Activated CD8-positive, alpha-beta T cell treated with anti-CD3 and anti-CD28 coated beads, Interleukin-2, amount 10 ng/mL, durations not matched to agents 7 days and 5 days (primary cell): Measurements from ENCODE around the gene SYNPO. TPM values are rescaled to one million over a fixed set of nuclear protein-coding genes. Genes with fewer than 3 reads are reported as not detected.

Experiments
- ATAC-seq: fragments of 150-1000 bp; cut with Tn5 transposase; one replicate; pipeline ENCODE4 v1.10.0; 2021; ENCODE audit warnings: moderate library complexity
- CTCF ChIA-PET: fragments of 350-600 bp; sonication (Branson Sonifier 250); formaldehyde crosslinking; loops from one replicate; lab custom pipeline; 2021; ENCODE audit warnings: antibody characterized with exemption; lab: Charles Lee
- POLR2A ChIA-PET: fragments of 350-600 bp; sonication (Branson Sonifier 250); formaldehyde crosslinking; loops from one replicate; lab custom pipeline; 2021; ENCODE audit warnings: antibody characterized with exemption; lab: Charles Lee
- DNase-seq: peaks from one replicate; pipeline ENCODE4 v3.0.0-alpha.2; 2020
- H3K27ac Mint-ChIP-seq: one replicate; pipeline ENCODE4 v1.8.0; 2021; ENCODE audit warnings: mild to moderate bottlenecking, mixed read lengths
- H3K27me3 Mint-ChIP-seq: one replicate; pipeline ENCODE4 v1.8.0; 2021; ENCODE audit warnings: low read depth, mixed read lengths
- H3K36me3 Mint-ChIP-seq: one replicate; pipeline ENCODE4 v1.8.0; 2021; ENCODE audit warnings: low read depth, mixed read lengths
- H3K4me1 Mint-ChIP-seq: one replicate; pipeline ENCODE4 v1.8.0; 2021; ENCODE audit warnings: low read depth, mixed read lengths
- H3K4me3 Mint-ChIP-seq: one replicate; pipeline ENCODE4 v1.8.0; 2021; ENCODE audit warnings: mild to moderate bottlenecking, mixed read lengths
- H3K9me3 Mint-ChIP-seq: one replicate; pipeline ENCODE4 v1.8.0; 2022; ENCODE audit warnings: mixed read lengths; ENCODE audit not compliant: insufficient read depth
- total RNA-seq, 2 experiments: library from RNA; stranded (reverse); gene quantifications; one replicate each; pipeline ENCODE4 v1.2.3, GENCODE V29; 2021

The SYNPO gene, protein sequence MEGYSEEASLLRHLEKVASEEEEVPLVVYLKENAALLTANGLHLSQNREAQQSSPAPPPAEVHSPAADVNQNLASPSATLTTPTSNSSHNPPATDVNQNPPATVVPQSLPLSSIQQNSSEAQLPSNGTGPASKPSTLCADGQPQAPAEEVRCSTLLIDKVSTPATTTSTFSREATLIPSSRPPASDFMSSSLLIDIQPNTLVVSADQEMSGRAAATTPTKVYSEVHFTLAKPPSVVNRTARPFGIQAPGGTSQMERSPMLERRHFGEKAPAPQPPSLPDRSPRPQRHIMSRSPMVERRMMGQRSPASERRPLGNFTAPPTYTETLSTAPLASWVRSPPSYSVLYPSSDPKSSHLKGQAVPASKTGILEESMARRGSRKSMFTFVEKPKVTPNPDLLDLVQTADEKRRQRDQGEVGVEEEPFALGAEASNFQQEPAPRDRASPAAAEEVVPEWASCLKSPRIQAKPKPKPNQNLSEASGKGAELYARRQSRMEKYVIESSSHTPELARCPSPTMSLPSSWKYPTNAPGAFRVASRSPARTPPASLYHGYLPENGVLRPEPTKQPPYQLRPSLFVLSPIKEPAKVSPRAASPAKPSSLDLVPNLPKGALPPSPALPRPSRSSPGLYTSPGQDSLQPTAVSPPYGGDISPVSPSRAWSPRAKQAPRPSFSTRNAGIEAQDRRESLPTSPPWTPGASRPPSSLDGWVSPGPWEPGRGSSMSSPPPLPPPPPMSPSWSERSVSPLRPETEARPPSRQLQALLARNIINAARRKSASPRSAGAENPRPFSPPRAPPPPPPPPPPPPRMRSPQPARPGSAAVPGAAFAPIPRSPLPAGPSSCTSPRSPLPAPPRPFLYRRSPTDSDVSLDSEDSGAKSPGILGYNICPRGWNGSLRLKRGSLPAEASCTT
- total RNA-seq = under 1 TPM in 1 of 2 experiments, not detected in 1; 0.10 TPM

DNA sequence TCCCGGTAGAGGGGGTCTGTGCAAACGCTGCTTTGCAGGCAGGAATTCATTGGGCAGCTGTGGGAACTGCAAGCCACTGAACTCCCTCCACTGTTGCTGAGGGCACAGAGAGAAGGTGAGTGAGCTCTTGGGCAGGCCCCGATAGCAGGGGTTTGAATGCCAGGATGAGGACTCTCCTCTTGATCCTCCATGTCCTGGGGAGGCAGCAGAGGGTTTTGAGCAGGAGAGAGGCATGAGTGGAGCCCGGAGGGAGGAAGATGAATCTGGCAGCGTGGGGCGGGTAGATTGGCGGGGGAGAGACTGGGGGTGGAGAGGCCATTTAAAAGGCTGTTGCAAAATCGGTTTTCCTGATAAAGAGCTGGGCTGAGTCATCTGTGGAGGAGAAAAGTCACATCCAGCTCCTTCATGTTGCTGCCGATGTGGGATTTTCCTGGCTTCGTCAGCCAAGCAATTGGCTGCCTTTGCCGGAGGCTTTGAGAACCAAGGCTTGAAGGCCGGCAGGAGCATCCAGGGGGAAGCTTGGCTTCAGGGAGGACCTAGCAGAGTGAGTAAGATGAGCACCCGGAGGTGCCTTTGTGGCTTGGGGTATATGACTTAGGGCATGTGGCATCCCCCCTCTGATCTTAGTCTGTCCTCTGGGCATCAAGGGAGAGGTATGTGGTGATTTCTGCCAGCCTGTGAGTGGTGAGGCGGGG is at the start of gene SYNPO:
Gene SYNPO, plus strand, starts transcription at position 350 of the 695 bp plus-strand sequence. CDS start 7,616 bp downstream, outside the sequence.
- Mint-ChIP-seq H3K27ac (no peak within 1 kb of the TSS), H3K4me3 (no peak within 1 kb of the TSS), H3K27me3 (peaks cover 14% of the 10 kb centered on the region), H3K9me3 (no peaks in the 10 kb centered on the region), H3K4me1 (no peaks in the 10 kb centered on the region), H3K36me3 (no peaks in the 10 kb centered on the region)
- DNase-seq = no peak
- ATAC-seq = no peak
- ChIA-PET POLR2A (no interaction called here), CTCF (no interaction called here)

DNA sequence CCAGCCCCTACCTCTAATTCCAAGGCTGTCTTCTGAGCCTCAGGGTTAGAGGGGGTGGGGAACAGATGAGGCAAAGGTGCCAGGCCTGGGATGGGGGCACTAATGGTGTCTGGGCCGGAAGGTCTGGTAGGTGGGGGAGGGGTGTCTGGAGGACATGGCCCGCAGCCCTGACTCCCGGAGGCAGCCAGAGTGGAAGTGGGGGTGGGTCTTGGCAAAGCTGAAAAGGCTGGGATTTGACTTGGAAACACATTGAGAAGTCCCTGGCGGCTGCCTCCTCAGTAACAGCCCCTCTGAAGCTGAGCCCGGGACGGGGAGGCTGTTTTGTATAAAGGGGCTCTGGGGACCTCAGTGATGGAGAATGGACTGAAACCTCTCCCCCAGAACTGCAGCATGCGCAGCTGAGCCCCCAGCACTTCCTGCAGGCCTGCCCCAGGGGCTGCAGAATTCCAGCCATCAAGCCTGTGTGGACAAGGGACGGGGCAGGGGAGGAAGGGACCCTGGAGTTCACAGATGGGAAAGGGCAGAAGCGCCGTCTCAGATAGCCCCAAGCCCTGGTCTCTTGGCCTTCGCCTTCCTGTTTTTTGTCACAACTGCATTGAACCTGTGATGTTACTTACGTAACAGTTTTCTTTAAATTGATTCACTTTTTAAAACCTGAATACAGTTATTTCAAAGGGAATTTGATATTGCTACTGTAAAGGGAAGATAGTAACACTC is 49.3 kb upstream of the SYNPO start:
- H3K9me3 Mint-ChIP-seq = no peaks in the 10 kb centered on the region
- DNase-seq (no peak), ATAC-seq (no peak)
- H3K4me1 Mint-ChIP-seq = no peaks in the 10 kb centered on the region
- CTCF ChIA-PET = no interaction called here
- POLR2A ChIA-PET = no interaction called here
- no peak overlapping the region for H3K27ac Mint-ChIP-seq
- H3K27me3 Mint-ChIP-seq = no peaks in the 10 kb centered on the region
- no peaks in the 10 kb centered on the region for H3K36me3 Mint-ChIP-seq
- H3K4me3 Mint-ChIP-seq = no peak overlapping the region

DNA sequence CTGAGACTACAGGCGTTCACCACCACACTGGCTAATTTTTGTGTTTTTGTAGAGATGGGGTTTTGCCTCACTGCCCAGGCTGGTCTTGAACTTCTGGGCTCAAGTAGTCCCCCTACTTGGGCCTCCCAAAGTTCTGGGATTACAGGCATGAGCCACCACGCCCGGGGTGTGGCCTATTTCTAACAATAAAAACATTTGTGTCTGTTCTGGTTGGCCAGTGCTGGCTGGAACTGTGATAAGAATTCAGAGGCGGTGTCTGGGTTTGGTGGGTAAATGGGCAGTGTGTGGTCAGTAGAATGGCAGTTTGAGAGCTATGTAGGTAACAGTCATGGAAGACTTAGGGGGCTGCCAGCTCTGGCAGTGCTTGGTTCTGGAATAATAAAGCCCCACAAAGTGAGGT is 46.9 kb upstream of the SYNPO start:
- ATAC-seq (no peak), DNase-seq (no peak)
- no peak overlapping the region for H3K4me3 Mint-ChIP-seq
- no peak overlapping the region for H3K27ac Mint-ChIP-seq
- H3K4me1 Mint-ChIP-seq = no peaks in the 10 kb centered on the region
- H3K27me3 Mint-ChIP-seq = no peaks in the 10 kb centered on the region
- ChIA-PET CTCF (no interaction called here), POLR2A (no interaction called here)
- no peaks in the 10 kb centered on the region for H3K9me3 Mint-ChIP-seq
- no peaks in the 10 kb centered on the region for H3K36me3 Mint-ChIP-seq

DNA sequence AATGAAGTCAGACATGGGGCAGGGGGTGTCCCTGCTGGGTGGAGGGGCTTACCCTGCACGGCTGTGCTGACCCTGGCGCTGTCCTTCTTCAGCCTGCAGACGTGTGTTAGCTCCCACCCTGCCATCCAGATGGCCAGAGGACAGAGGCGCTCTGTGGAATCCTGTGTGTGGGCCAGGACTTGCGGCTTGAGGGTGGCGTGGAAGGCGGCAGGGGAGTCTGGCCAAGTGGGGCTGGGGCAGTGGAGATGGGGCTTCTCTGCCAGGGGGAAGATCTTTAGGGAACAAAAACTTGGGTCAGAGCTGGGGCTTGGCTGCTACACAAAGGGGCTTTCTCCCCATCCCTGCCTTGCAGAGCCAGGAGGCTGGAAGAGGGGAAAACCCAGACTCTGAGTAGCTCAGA is 46.5 kb upstream of the SYNPO start:
- ATAC-seq (no peak), DNase-seq (no peak)
- Mint-ChIP-seq H3K4me3 (no peak overlapping the region), H3K27me3 (no peaks in the 10 kb centered on the region), H3K36me3 (no peaks in the 10 kb centered on the region), H3K27ac (no peak overlapping the region), H3K9me3 (no peaks in the 10 kb centered on the region), H3K4me1 (no peaks in the 10 kb centered on the region)
- ChIA-PET POLR2A (no interaction called here), CTCF (no interaction called here)

DNA sequence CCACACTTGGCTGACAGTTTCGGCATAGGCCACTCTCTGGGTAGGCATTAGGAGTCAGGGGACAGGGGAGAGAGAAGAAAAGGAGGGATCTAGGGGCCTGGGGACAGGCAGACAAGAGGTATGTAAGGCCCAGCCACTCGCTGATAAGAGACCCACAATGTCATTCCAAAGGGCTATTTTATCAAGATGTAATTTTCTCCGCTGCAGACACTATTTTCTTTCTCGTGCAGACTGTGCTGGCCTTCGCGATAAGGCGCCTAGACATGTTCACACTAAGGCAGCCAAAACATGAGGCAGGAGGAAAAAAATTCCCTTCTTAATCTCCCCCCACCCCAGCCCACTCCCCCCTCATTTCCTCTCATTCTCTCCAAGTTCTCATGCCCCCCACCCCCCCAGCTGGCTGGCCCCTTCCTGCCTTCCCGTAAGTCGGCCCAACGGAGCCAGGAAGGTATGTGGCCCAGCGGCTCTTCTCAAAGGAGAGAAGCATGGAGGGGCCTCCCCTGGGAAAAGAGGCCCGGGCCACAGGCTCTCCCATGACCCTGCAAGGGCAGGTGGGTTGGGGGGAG is 44.9 kb upstream of the SYNPO start:
- CTCF ChIA-PET = no interaction called here
- no peak overlapping the region for H3K27ac Mint-ChIP-seq

DNA sequence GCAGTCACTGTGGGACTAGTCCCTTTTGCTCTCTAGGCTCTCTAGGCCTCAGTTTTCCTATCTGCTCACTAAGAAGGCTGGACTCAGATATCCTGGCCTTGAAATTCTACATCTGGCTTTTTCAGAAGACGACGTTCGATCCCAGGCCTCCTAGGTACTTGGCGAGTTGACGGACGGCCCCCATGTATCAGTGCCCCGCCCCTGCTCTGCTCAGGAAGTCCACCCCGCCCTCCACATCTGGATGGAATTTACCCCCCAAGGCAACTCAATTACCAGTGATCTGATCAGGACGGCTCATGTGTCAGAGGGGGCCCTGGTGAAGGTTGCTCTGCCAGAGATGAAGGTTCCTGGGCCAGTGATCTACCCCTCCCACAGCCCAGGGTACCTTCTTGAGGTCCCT is 44.1 kb upstream of the SYNPO start:
- no peak for DNase-seq
- H3K36me3 Mint-ChIP-seq = no peaks in the 10 kb centered on the region
- no peak overlapping the region for H3K27ac Mint-ChIP-seq
- ATAC-seq = no peak
- ChIA-PET CTCF (no interaction called here), POLR2A (no interaction called here)
- H3K4me1 Mint-ChIP-seq = no peaks in the 10 kb centered on the region
- no peaks in the 10 kb centered on the region for H3K27me3 Mint-ChIP-seq
- H3K4me3 Mint-ChIP-seq = no peak overlapping the region
- H3K9me3 Mint-ChIP-seq = no peaks in the 10 kb centered on the region

More for the DNA sequence above, 44.9 kb upstream of the SYNPO start:
- Mint-ChIP-seq H3K4me1 (no peaks in the 10 kb centered on the region), H3K27me3 (no peaks in the 10 kb centered on the region), H3K36me3 (no peaks in the 10 kb centered on the region), H3K4me3 (no peak overlapping the region), H3K9me3 (no peaks in the 10 kb centered on the region)
- ATAC-seq (no peak), DNase-seq (no peak)
- POLR2A ChIA-PET = no interaction called here

DNA sequence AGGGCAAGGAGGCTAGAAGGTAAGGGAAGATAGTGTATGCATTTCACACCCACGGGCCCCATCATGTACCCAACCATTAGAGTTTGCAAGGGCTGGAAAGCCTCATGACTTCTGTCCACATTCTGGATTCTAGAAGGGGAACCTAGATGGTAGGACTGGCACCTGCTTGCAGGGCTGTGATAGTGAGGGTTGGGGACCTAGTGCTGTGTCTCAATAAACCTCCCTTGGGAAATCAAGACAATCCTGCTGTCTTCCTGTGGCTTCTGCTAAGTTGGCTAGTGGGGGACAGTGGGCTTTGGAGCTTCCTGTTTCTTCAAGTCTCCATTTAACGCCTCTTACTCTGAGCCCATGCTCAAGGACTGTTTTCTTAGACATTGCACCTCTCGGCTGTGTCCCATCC is 43.6 kb upstream of the SYNPO start:
- Mint-ChIP-seq H3K4me1 (no peaks in the 10 kb centered on the region), H3K9me3 (no peaks in the 10 kb centered on the region), H3K36me3 (no peaks in the 10 kb centered on the region), H3K27ac (no peak overlapping the region), H3K27me3 (no peaks in the 10 kb centered on the region), H3K4me3 (no peak overlapping the region)
- CTCF ChIA-PET = no interaction called here
- DNase-seq (no peak), ATAC-seq (no peak)
- POLR2A ChIA-PET = no interaction called here

DNA sequence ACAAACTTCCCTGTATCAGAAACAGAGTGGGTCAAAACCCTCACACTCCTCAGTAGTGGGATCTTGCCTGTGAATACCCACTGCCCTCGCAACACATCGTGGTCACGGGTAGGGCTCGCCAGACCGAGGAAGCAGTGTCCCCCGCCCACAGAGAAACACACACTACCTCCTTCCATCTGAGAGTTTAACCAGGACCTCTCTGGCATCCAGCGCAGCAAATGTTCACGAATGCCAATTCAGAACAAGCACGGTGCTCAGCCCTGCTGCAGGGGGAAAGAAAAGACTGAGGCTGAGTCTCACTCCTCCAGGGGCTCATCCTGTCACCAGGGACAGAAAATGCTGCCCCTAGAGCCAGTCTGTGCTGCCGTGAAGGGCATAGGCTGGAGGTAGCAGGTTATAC is 42.5 kb upstream of the SYNPO start:
- H3K27ac Mint-ChIP-seq = no peak overlapping the region

DNA sequence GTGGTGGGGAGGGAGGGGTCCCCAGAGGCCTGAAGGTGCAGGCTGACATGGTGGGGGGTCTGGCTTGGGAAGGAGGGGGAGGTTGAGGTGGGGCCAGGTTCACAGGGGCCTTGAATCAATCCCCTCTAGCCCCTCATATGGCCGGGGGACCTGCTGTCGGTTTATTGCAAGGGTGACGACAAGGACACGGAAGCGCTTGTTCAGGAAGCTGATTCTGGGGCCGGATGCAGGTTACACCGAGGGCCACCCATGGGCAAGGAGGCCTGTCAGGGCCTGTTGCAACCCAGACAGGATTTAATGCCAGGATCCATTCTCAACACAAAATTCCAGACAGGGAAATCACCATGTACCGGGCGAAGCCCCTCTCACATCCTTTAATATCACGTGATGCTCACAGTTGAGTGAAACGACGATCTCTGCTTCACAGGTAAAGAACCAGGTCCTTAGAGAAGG is 41.6 kb upstream of the SYNPO start:
- DNase-seq = no peak
- H3K27ac Mint-ChIP-seq = no peak overlapping the region

More for the DNA sequence above, 42.5 kb upstream of the SYNPO start:
- ChIA-PET CTCF (no interaction called here), POLR2A (no interaction called here)
- DNase-seq (no peak), ATAC-seq (no peak)
- Mint-ChIP-seq H3K36me3 (no peaks in the 10 kb centered on the region), H3K9me3 (no peaks in the 10 kb centered on the region), H3K4me1 (no peaks in the 10 kb centered on the region), H3K4me3 (no peak overlapping the region), H3K27me3 (no peaks in the 10 kb centered on the region)

DNA sequence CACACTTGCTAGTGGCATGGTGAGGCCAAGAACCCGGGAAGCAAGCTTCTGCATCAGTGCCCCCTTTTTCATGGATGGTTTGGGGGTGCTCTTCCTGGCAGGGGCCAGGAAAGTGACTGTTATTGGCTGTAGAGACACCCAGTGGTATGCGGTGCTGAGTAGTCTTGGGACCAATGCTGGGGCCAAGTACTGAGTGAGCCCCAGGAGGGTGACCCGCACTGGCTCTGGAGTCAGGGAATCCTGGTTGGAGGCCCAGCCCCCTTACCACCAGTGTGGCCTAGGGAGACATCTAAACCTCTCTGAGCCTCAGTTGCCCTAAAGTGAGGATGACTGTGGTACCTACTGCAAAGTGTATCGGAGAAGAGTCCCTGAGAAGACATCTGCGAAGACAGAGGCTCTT is 41.2 kb upstream of the SYNPO start:
- CTCF ChIA-PET = no interaction called here
- Mint-ChIP-seq H3K4me1 (no peaks in the 10 kb centered on the region), H3K27me3 (no peaks in the 10 kb centered on the region)

More for the DNA sequence above, 41.6 kb upstream of the SYNPO start:
- H3K4me3 Mint-ChIP-seq = no peak overlapping the region
- POLR2A ChIA-PET = no interaction called here
- no peaks in the 10 kb centered on the region for H3K4me1 Mint-ChIP-seq
- H3K36me3 Mint-ChIP-seq = no peaks in the 10 kb centered on the region
- CTCF ChIA-PET = no interaction called here
- H3K27me3 Mint-ChIP-seq = no peaks in the 10 kb centered on the region
- no peak for ATAC-seq
- no peaks in the 10 kb centered on the region for H3K9me3 Mint-ChIP-seq

DNA sequence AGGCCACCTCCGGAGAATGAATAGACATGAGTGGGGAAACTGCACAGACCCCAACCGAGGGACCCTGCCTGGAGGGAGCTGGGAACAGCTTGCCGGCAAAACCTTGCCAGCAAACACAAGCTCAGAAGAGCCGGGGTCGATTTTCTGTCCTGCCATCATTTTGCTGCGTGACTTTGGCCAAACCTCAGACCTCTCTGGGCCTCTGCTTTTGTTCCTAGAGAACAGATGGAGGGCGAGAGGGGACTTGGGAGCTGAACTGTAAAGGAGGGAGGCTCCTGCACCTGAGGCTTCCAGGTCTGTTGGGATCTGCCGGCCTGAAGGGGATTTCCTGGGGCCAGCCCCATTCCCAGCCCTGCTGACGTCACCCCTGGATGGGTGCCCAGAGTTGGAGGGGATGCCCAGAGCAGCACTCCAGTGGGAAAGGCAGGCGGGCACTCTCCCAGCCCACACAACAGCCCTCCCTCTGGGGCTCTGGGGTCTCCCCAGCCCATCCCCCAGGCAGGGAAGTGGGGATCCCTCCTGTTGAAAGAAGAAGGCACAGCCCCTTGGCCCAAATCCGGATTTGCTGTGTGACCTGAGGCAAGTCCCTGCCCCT is 40.4 kb upstream of the SYNPO start:
- no peaks in the 10 kb centered on the region for H3K9me3 Mint-ChIP-seq
- no peak overlapping the region for H3K4me3 Mint-ChIP-seq
- POLR2A ChIA-PET = no interaction called here
- CTCF ChIA-PET = no interaction called here
- H3K27ac Mint-ChIP-seq = no peak overlapping the region
- DNase-seq = no peak
- H3K27me3 Mint-ChIP-seq = no peaks in the 10 kb centered on the region
- H3K36me3 Mint-ChIP-seq = no peaks in the 10 kb centered on the region
- no peaks in the 10 kb centered on the region for H3K4me1 Mint-ChIP-seq
- ATAC-seq = no peak

More for the DNA sequence above, 41.2 kb upstream of the SYNPO start:
- no peaks in the 10 kb centered on the region for H3K36me3 Mint-ChIP-seq
- H3K27ac Mint-ChIP-seq = no peak overlapping the region
- H3K4me3 Mint-ChIP-seq = no peak overlapping the region
- POLR2A ChIA-PET = no interaction called here
- ATAC-seq = no peak
- H3K9me3 Mint-ChIP-seq = no peaks in the 10 kb centered on the region
- DNase-seq = no peak
